B cell (primary cell): ENCODE results near the gene TREM1.

Experiments
- CTCF ChIP-seq: fragments of 200-600 bp; IDR thresholded peaks from one replicate; pipeline ENCODE4 v1.8.0; 2022; ENCODE audit warnings: antibody characterized with exemption, mild to moderate bottlenecking
- EZH2 ChIP-seq: IDR thresholded peaks from 2 replicates; pipeline ENCODE4 v1.6.1; 2012; ENCODE audit warnings: borderline replicate concordance, low read depth, mild to moderate bottlenecking, moderate library complexity, low read length; ENCODE audit not compliant: insufficient read depth, poor library complexity, severe bottlenecking

GRCh38 chr6:41273714-41274113, 12.8 kb downstream of the TREM1 start:
- TF ChIP-seq CTCF (no peak), EZH2 (no peak)
